ENCODE data around the gene ZNF497. TPM values are rescaled to one million over a fixed set of nuclear protein-coding genes. Genes with fewer than 3 reads are reported as not detected.
A peak's percentile ranks its signal among the peaks of the same experiment; 100 is the strongest.

Gene ZNF497
- total and polyA plus RNA-seq, 2 of the 13 experiments (the other 11 are each of a cell fraction or from before 2014, with no cell fraction given) = 1.5 to 1.9 TPM

DNA sequence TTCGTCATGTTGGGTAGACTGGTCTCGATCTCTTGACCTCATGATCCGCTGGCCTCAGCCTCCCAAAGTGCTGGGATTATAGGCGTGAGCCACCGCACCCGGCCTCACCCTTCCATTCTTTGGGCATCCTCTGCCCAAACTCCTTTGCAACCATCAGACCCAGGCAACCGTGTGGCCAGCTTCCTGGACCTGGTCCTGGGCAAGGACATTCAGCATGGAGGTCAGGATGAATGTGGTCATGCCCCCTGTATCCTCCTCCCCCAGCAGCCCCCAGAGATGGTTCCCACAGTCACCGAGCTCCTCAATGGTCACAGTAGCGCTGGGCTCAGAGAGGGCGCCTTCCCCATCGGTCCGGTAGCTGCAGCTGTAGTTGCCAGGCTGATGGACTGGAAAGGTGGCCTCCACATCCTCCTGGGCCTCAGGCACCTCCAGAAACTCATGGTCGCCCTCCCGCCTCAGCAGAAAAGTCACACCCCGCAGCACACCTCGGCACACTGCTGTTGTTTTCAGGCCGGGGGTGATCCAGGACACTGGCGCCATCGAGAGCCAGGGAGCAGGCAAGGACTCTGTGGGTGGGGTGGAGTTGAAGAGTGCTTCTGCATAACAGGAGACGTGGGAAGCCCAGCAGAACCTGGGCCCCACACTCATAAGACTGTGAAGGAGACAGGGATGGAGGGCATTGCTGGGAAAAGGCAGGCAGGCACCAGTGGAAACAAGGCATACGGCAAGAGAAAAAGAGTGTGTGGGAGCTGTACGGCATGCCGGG lies 10.4 kb downstream of the ZNF497 start (continued):
- TF ChIP-seq, protein P1, sequence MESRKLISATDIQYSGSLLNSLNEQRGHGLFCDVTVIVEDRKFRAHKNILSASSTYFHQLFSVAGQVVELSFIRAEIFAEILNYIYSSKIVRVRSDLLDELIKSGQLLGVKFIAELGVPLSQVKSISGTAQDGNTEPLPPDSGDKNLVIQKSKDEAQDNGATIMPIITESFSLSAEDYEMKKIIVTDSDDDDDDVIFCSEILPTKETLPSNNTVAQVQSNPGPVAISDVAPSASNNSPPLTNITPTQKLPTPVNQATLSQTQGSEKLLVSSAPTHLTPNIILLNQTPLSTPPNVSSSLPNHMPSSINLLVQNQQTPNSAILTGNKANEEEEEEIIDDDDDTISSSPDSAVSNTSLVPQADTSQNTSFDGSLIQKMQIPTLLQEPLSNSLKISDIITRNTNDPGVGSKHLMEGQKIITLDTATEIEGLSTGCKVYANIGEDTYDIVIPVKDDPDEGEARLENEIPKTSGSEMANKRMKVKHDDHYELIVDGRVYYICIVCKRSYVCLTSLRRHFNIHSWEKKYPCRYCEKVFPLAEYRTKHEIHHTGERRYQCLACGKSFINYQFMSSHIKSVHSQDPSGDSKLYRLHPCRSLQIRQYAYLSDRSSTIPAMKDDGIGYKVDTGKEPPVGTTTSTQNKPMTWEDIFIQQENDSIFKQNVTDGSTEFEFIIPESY (CRISPR knock-in tag; IDR thresholded peaks at IDR 0.05) = peak; percentile 80; the same call in 1 of the 2 replicates
- TF ChIP-seq, protein P2, sequence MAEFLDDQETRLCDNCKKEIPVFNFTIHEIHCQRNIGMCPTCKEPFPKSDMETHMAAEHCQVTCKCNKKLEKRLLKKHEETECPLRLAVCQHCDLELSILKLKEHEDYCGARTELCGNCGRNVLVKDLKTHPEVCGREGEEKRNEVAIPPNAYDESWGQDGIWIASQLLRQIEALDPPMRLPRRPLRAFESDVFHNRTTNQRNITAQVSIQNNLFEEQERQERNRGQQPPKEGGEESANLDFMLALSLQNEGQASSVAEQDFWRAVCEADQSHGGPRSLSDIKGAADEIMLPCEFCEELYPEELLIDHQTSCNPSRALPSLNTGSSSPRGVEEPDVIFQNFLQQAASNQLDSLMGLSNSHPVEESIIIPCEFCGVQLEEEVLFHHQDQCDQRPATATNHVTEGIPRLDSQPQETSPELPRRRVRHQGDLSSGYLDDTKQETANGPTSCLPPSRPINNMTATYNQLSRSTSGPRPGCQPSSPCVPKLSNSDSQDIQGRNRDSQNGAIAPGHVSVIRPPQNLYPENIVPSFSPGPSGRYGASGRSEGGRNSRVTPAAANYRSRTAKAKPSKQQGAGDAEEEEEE (CRISPR knock-in tag; IDR thresholded peaks at IDR 0.05; ENCODE audit: borderline replicate concordance) = 0 out of 2 replicates have a peak, but pooled peaks have one; percentile 33
- TF ChIP-seq, protein P3, sequence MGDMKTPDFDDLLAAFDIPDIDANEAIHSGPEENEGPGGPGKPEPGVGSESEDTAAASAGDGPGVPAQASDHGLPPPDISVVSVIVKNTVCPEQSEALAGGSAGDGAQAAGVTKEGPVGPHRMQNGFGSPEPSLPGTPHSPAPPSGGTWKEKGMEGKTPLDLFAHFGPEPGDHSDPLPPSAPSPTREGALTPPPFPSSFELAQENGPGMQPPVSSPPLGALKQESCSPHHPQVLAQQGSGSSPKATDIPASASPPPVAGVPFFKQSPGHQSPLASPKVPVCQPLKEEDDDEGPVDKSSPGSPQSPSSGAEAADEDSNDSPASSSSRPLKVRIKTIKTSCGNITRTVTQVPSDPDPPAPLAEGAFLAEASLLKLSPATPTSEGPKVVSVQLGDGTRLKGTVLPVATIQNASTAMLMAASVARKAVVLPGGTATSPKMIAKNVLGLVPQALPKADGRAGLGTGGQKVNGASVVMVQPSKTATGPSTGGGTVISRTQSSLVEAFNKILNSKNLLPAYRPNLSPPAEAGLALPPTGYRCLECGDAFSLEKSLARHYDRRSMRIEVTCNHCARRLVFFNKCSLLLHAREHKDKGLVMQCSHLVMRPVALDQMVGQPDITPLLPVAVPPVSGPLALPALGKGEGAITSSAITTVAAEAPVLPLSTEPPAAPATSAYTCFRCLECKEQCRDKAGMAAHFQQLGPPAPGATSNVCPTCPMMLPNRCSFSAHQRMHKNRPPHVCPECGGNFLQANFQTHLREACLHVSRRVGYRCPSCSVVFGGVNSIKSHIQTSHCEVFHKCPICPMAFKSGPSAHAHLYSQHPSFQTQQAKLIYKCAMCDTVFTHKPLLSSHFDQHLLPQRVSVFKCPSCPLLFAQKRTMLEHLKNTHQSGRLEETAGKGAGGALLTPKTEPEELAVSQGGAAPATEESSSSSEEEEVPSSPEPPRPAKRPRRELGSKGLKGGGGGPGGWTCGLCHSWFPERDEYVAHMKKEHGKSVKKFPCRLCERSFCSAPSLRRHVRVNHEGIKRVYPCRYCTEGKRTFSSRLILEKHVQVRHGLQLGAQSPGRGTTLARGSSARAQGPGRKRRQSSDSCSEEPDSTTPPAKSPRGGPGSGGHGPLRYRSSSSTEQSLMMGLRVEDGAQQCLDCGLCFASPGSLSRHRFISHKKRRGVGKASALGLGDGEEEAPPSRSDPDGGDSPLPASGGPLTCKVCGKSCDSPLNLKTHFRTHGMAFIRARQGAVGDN (CRISPR knock-in tag; IDR thresholded peaks at IDR 0.05) = peak; percentile 9; the same call in 1 of the 2 replicates
- TF ChIP-seq, protein P4, sequence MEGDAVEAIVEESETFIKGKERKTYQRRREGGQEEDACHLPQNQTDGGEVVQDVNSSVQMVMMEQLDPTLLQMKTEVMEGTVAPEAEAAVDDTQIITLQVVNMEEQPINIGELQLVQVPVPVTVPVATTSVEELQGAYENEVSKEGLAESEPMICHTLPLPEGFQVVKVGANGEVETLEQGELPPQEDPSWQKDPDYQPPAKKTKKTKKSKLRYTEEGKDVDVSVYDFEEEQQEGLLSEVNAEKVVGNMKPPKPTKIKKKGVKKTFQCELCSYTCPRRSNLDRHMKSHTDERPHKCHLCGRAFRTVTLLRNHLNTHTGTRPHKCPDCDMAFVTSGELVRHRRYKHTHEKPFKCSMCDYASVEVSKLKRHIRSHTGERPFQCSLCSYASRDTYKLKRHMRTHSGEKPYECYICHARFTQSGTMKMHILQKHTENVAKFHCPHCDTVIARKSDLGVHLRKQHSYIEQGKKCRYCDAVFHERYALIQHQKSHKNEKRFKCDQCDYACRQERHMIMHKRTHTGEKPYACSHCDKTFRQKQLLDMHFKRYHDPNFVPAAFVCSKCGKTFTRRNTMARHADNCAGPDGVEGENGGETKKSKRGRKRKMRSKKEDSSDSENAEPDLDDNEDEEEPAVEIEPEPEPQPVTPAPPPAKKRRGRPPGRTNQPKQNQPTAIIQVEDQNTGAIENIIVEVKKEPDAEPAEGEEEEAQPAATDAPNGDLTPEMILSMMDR (CRISPR knock-in tag; IDR thresholded peaks at IDR 0.05) = peak; percentile 32; the same call in 1 of the 2 replicates
- TF ChIP-seq MBNL3 (CRISPR knock-in tag; conservative IDR thresholded peaks at IDR 0.05) (no peak), ZNF501 (CRISPR knock-in tag; IDR thresholded peaks at IDR 0.05) (0 out of 2 replicates have a peak, but pooled peaks have one; percentile 11)
